H9 (cell line): ENCODE data around the gene DIP2C. TPM values are rescaled to one million over a fixed set of nuclear protein-coding genes. Genes with fewer than 3 reads are reported as not detected.
"Not testable (repeated sequence)": the region's sequence is repeated elsewhere in the genome, so short reads cannot be mapped to it uniquely, and the experiment has no call there.

Source experiments
- DNase-seq: peaks from one replicate; pipeline ENCODE4 v3.0.0-alpha.2; 2017
- H2AFZ ChIP-seq: one replicate; pipeline ENCODE4 v1.6.1; 2013; ENCODE audit warnings: mild to moderate bottlenecking, low read length, control low read depth, moderate library complexity
- H2AK5ac ChIP-seq: 2 replicates; pipeline ENCODE4 v1.6.1; 2013; ENCODE audit warnings: low read length, control low read depth, mixed read lengths; ENCODE audit not compliant: insufficient read length
- H2BK120ac ChIP-seq: one replicate; pipeline ENCODE4 v1.6.1; 2013; ENCODE audit warnings: low read depth, mild to moderate bottlenecking, low read length, control low read depth, inconsistent platforms; ENCODE audit not compliant: poor library complexity, severe bottlenecking
- H2BK12ac ChIP-seq: 2 replicates; pipeline ENCODE4 v1.6.1; 2013; ENCODE audit warnings: low read length, control low read depth, mixed read lengths, low read depth; ENCODE audit not compliant: insufficient read length
- H2BK15ac ChIP-seq: 2 replicates; pipeline ENCODE4 v1.6.1; 2013; ENCODE audit warnings: low read depth, low read length, control low read depth
- H2BK20ac ChIP-seq: one replicate; pipeline ENCODE4 v1.6.1; 2013; ENCODE audit warnings: low read depth, mild to moderate bottlenecking, low read length, control low read depth, inconsistent platforms; ENCODE audit not compliant: poor library complexity, severe bottlenecking
- H2BK5ac ChIP-seq: 2 replicates; pipeline ENCODE4 v1.6.1; 2013; ENCODE audit warnings: low read length, control low read depth, mixed read lengths; ENCODE audit not compliant: insufficient read length
- H3K14ac ChIP-seq: 2 replicates; pipeline ENCODE4 v1.6.1; 2013; ENCODE audit warnings: low read length, control low read depth; ENCODE audit not compliant: insufficient read depth
- H3K18ac ChIP-seq: 2 replicates; pipeline ENCODE4 v1.6.1; 2013; ENCODE audit warnings: low read depth, mild to moderate bottlenecking, mixed read lengths, low read length, control low read depth; ENCODE audit not compliant: insufficient read length
- H3K23ac ChIP-seq: 2 replicates; pipeline ENCODE4 v1.6.1; 2013; ENCODE audit warnings: low read length, control low read depth, mixed read lengths, low read depth; ENCODE audit not compliant: insufficient read length
- H3K23me2 ChIP-seq: 2 replicates; pipeline ENCODE4 v1.6.1; 2013; ENCODE audit warnings: low read depth, mild to moderate bottlenecking, mixed read lengths, low read length, control low read depth; ENCODE audit not compliant: insufficient read length, poor library complexity, severe bottlenecking
- H3K27ac ChIP-seq: 2 replicates; pipeline ENCODE4 v1.5.1; 2013; ENCODE audit warnings: low read length, control low read depth, mixed read lengths, low read depth; ENCODE audit not compliant: insufficient read length
- H3K27me3 ChIP-seq: 2 replicates; pipeline ENCODE4 v1.6.1; 2013; ENCODE audit warnings: low read length, control low read depth, inconsistent platforms; ENCODE audit not compliant: insufficient read depth
- H3K4ac ChIP-seq: 2 replicates; pipeline ENCODE4 v1.6.1; 2013; ENCODE audit warnings: low read depth, mild to moderate bottlenecking, control low read depth, inconsistent platforms, low read length, moderate library complexity
- H3K4me1 ChIP-seq: 2 replicates; pipeline ENCODE4 v1.6.1; 2013; ENCODE audit warnings: low read length, control low read depth, inconsistent platforms; ENCODE audit not compliant: insufficient read depth
- H3K4me2 ChIP-seq: 2 replicates; pipeline ENCODE4 v1.6.1; 2013; ENCODE audit warnings: low read length, control low read depth, mixed read lengths; ENCODE audit not compliant: insufficient read length, insufficient read depth
- H3K56ac ChIP-seq: 2 replicates; pipeline ENCODE4 v1.6.1; 2013; ENCODE audit warnings: low read depth, mild to moderate bottlenecking, mixed read lengths, low read length, control low read depth; ENCODE audit not compliant: insufficient read length
- H3K79me1 ChIP-seq: 2 replicates; pipeline ENCODE4 v1.6.1; 2013; ENCODE audit warnings: low read depth, mild to moderate bottlenecking, moderate library complexity, low read length, control low read depth, inconsistent platforms; ENCODE audit not compliant: insufficient read depth, poor library complexity, severe bottlenecking
- H3K79me2 ChIP-seq: 2 replicates; pipeline ENCODE4 v1.6.1; 2013; ENCODE audit warnings: low read length, control low read depth, inconsistent platforms; ENCODE audit not compliant: insufficient read depth
- H3K9ac ChIP-seq: 2 replicates; pipeline ENCODE4 v1.6.1; 2013; ENCODE audit warnings: low read length, control low read depth, mixed read lengths; ENCODE audit not compliant: insufficient read length; ENCODE audit errors: extremely low read depth
- H3K9me3 ChIP-seq: one replicate; pipeline ENCODE4 v1.6.1; 2013; ENCODE audit warnings: low read depth, low read length, inconsistent platforms; ENCODE audit not compliant: control insufficient read depth
- H3T11ph ChIP-seq: one replicate; pipeline ENCODE4 v1.6.1; 2013; ENCODE audit warnings: mild to moderate bottlenecking, low read length, control low read depth, inconsistent platforms
- H4K20me1 ChIP-seq: one replicate; pipeline ENCODE4 v1.6.1; 2013; ENCODE audit not compliant: control insufficient read depth, insufficient read length, insufficient read depth
- H4K5ac ChIP-seq: 2 replicates; pipeline ENCODE4 v1.6.1; 2013; ENCODE audit warnings: low read depth, mild to moderate bottlenecking, mixed read lengths, low read length, control low read depth; ENCODE audit not compliant: insufficient read length
- H4K8ac ChIP-seq: replicated peaks from 2 replicates; pipeline ENCODE4 v1.6.1; 2013; ENCODE audit warnings: low read length, control low read depth, mixed read lengths, low read depth; ENCODE audit not compliant: insufficient read length
- H4K91ac ChIP-seq: 2 replicates; pipeline ENCODE4 v1.6.1; 2013; ENCODE audit warnings: low read depth, mild to moderate bottlenecking, moderate library complexity, mixed read lengths, low read length, control low read depth; ENCODE audit not compliant: insufficient read length
- H3K27ac Mint-ChIP-seq, 3 experiments: 2 replicates in 2 of 3; 3 replicates in 1 of 3; pipeline ENCODE4 v1.8.0; 2020 to 2021; ENCODE audit warnings: mixed read lengths in 3 of 3, mild to moderate bottlenecking in 1 of 3, moderate library complexity in 1 of 3
- H3K27me3 Mint-ChIP-seq: 2 replicates; pipeline ENCODE4 v1.8.0; 2021; ENCODE audit warnings: low read depth, mild to moderate bottlenecking, moderate library complexity, mixed read lengths
- H3K36me3 Mint-ChIP-seq, 3 experiments: 2 replicates in 2 of 3; 3 replicates in 1 of 3; pipeline ENCODE4 v1.8.0; 2020 to 2021; ENCODE audit warnings: low read depth in 3 of 3, mixed read lengths in 3 of 3; ENCODE audit not compliant: insufficient read depth in 1 of 3
- H3K4me1 Mint-ChIP-seq, 2 experiments: 2 replicates each; pipeline ENCODE4 v1.8.0; 2020; ENCODE audit warnings: mixed read lengths in 2 of 2
- H3K4me3 Mint-ChIP-seq, 2 experiments: 2 replicates in 1 of 2; 3 replicates in 1 of 2; pipeline ENCODE4 v1.8.0; 2020 to 2021; ENCODE audit warnings: mild to moderate bottlenecking in 2 of 2, mixed read lengths in 2 of 2, moderate library complexity in 1 of 2
- H3K9me3 Mint-ChIP-seq, 2 experiments: 2 replicates in 1 of 2; 3 replicates in 1 of 2; pipeline ENCODE4 v1.8.0; 2020; ENCODE audit warnings: mild to moderate bottlenecking in 2 of 2, mixed read lengths in 2 of 2, moderate library complexity in 1 of 2
- CTCF ChIP-seq: fragments of 200-600 bp; sonication (generic); conservative IDR thresholded peaks from 3 replicates; pipeline ENCODE4 v1.8.0; 2021; ENCODE audit warnings: antibody characterized with exemption, mild to moderate bottlenecking
- WGBS: extraction: QIAGEN DNeasy Blood & Tissue Kit; methylation state at CpG from one replicate; pipeline ENCODE4 v1.1.7; 2013; ENCODE audit warnings: missing lambda C conversion rate, low lambda C conversion rate, mixed read lengths; ENCODE audit not compliant: insufficient read length; ENCODE audit errors: extremely low coverage; 5-methylcytosine and 5-hydroxymethylcytosine counted together
- total RNA-seq: library from RNA; stranded (reverse); gene quantifications from 2 replicates; pipeline ENCODE4 v1.2.1, GENCODE V29; 2021

Gene DIP2C
- total RNA-seq, 1 experiment from 2014 or later, result 7.9 TPM

- H3K36me3 Mint-ChIP-seq, result peaks cover 0 to 12% (median 0%) of the 10 kb centered on the region in 3 experiments; a peak in 2 of 7 replicates
These were observed 261.5 kb downstream of the DIP2C start for GRCh38 chr10:427761-428519.

GRCh38 chr10:425365-425764, 264.1 kb downstream of the DIP2C start:
- not testable (repeated sequence) for H3K27me3 ChIP-seq, H2BK20ac ChIP-seq, H3K36me3 Mint-ChIP-seq, DNase-seq, H3K27ac Mint-ChIP-seq, H4K91ac ChIP-seq, H3K79me1 ChIP-seq, H3T11ph ChIP-seq, H2BK12ac ChIP-seq, H2AK5ac ChIP-seq, H3K4me1 Mint-ChIP-seq, H3K9me3 ChIP-seq, H3K23me2 ChIP-seq, H4K5ac ChIP-seq, H3K14ac ChIP-seq, H3K27me3 Mint-ChIP-seq, H3K9me3 Mint-ChIP-seq, H3K4me2 ChIP-seq, H3K4ac ChIP-seq, H3K4me1 ChIP-seq, H3K27ac ChIP-seq, H3K9ac ChIP-seq, H3K56ac ChIP-seq, H4K8ac ChIP-seq, H2BK5ac ChIP-seq, H4K20me1 ChIP-seq, H3K23ac ChIP-seq, H3K4me3 Mint-ChIP-seq, H2AFZ ChIP-seq, H2BK15ac ChIP-seq, H2BK120ac ChIP-seq, H3K18ac ChIP-seq, H3K79me2 ChIP-seq
- WGBS, result no CpG with 5 or more reads among the region's 12 CpGs

More at GRCh38 chr10:427761-428519, 261.5 kb downstream of the DIP2C start:
- H4K8ac ChIP-seq, result no peak overlapping the region
- H2BK20ac ChIP-seq, result no peak overlapping the region
- H2BK15ac ChIP-seq, result no peak overlapping the region
- H3K4me1 ChIP-seq, result no peaks in the 10 kb centered on the region
- H4K91ac ChIP-seq, result no peak overlapping the region
- no peaks in the 10 kb centered on the region for H3K27me3 ChIP-seq
- H3T11ph ChIP-seq, result no peak overlapping the region
- Mint-ChIP-seq H3K4me3 (no peak overlapping the region), H3K27me3 (no peaks in the 10 kb centered on the region), H3K4me1 (no peaks in the 10 kb centered on the region), H3K9me3 (peaks cover 0 to 10% of the 10 kb centered on the region in 2 experiments; a peak in 3 of 5 replicates), H3K27ac (no peak overlapping the region)
- no CpG with 5 or more reads among the region's 9 CpGs for WGBS
- H3K4ac ChIP-seq, result no peak overlapping the region
- H2BK5ac ChIP-seq, result no peak overlapping the region
- no peak overlapping the region for H3K27ac ChIP-seq
- H2AFZ ChIP-seq, result no peak overlapping the region
- H2BK120ac ChIP-seq, result no peak overlapping the region
- H4K20me1 ChIP-seq, result no peaks in the 10 kb centered on the region
- no peak overlapping the region for H3K9ac ChIP-seq
- H4K5ac ChIP-seq, result no peak overlapping the region
- no peaks in the 10 kb centered on the region for H3K79me2 ChIP-seq
- no peaks in the 10 kb centered on the region for H3K79me1 ChIP-seq
- no peak overlapping the region for H3K23ac ChIP-seq
- no peak overlapping the region for H3K18ac ChIP-seq
- no peaks in the 10 kb centered on the region for H3K9me3 ChIP-seq
- H3K23me2 ChIP-seq, result no peaks in the 10 kb centered on the region
- no peak for DNase-seq
- TF ChIP-seq CTCF, result no peak
- no peak overlapping the region for H3K14ac ChIP-seq
- H3K4me2 ChIP-seq, result no peak overlapping the region
- no peak overlapping the region for H3K56ac ChIP-seq
- H2AK5ac ChIP-seq, result no peak overlapping the region
- no peak overlapping the region for H2BK12ac ChIP-seq
